ENCODE results near the gene MAP3K4. TPM values are rescaled to one million over a fixed set of nuclear protein-coding genes. Genes with fewer than 3 reads are reported as not detected.

Gene MAP3K4
- total RNA-seq, 1 experiment from 2014 or later = 54.3 TPM

- H4K8ac ChIP-seq (replicated peaks; ENCODE audit: insufficient read length, low read depth, low read length) = no peak overlapping the region
- H3K27me3 ChIP-seq (ENCODE audit: insufficient read depth, low read length) = no peaks in the 10 kb centered on the region
- no peak overlapping the region for H3K9ac ChIP-seq (ENCODE audit: extremely low read depth, insufficient read length, low read length)
- Mint-ChIP-seq H3K4me1 (no peaks in the 10 kb centered on the region), H3K27ac (no peak overlapping the region), H3K9me3 (peaks cover 0 to 3% of the 10 kb centered on the region in 2 experiments; a peak in 1 of 5 replicates), H3K27me3 (ENCODE audit: low read depth) (no peaks in the 10 kb centered on the region), H3K36me3 (ENCODE audit: insufficient read depth in 1 of 3, low read depth in 3 of 3) (no peaks in the 10 kb centered on the region; a peak in 1 of 7 replicates), H3K4me3 (no peak overlapping the region)
- H3K4ac ChIP-seq (ENCODE audit: low read depth, low read length) = no peak overlapping the region
- H2BK120ac ChIP-seq (ENCODE audit: low read depth, low read length, poor library complexity, severe bottlenecking) = no peak overlapping the region
- no peak overlapping the region for H2AFZ ChIP-seq (ENCODE audit: low read length)
- no peak overlapping the region for H2BK15ac ChIP-seq (ENCODE audit: low read depth, low read length)
- no peak overlapping the region for H3K27ac ChIP-seq (ENCODE audit: insufficient read length, low read depth, low read length)
- H4K5ac ChIP-seq (ENCODE audit: insufficient read length, low read depth, low read length) = no peak overlapping the region
- H2BK12ac ChIP-seq (ENCODE audit: insufficient read length, low read depth, low read length) = no peak overlapping the region
- no peak overlapping the region for H4K91ac ChIP-seq (ENCODE audit: insufficient read length, low read depth, low read length)
- H3K14ac ChIP-seq (ENCODE audit: insufficient read depth, low read length) = no peak overlapping the region
- H3K79me1 ChIP-seq (ENCODE audit: insufficient read depth, low read depth, low read length, poor library complexity, severe bottlenecking) = no peaks in the 10 kb centered on the region
- H3K4me2 ChIP-seq (ENCODE audit: insufficient read depth, insufficient read length, low read length) = no peak overlapping the region
- H3K18ac ChIP-seq (ENCODE audit: insufficient read length, low read depth, low read length) = no peak overlapping the region
- no peak overlapping the region for H3K23ac ChIP-seq (ENCODE audit: insufficient read length, low read depth, low read length)
- H2BK5ac ChIP-seq (ENCODE audit: insufficient read length, low read length) = no peak overlapping the region
- no peaks in the 10 kb centered on the region for H3K4me1 ChIP-seq (ENCODE audit: insufficient read depth, low read length)
- no peak for DNase-seq
- H3K23me2 ChIP-seq (ENCODE audit: insufficient read length, low read depth, low read length, poor library complexity, severe bottlenecking) = no peaks in the 10 kb centered on the region
- no peaks in the 10 kb centered on the region for H4K20me1 ChIP-seq (ENCODE audit: control insufficient read depth, insufficient read depth, insufficient read length)
- no peaks in the 10 kb centered on the region for H3K79me2 ChIP-seq (ENCODE audit: insufficient read depth, low read length)
- H3K56ac ChIP-seq (ENCODE audit: insufficient read length, low read depth, low read length) = no peak overlapping the region
- H2AK5ac ChIP-seq (ENCODE audit: insufficient read length, low read length) = no peak overlapping the region
- no peak for TF ChIP-seq CTCF (conservative IDR thresholded peaks at IDR 0.05)
- H2BK20ac ChIP-seq (ENCODE audit: low read depth, low read length, poor library complexity, severe bottlenecking) = no peak overlapping the region
- no peaks in the 10 kb centered on the region for H3K9me3 ChIP-seq (ENCODE audit: control insufficient read depth, low read depth, low read length)
- H3T11ph ChIP-seq (ENCODE audit: low read length) = no peak overlapping the region
- WGBS (ENCODE audit: extremely low coverage, insufficient read length, low lambda C conversion rate) = no CpG with 5 or more reads among the region's 5 CpGs
Observed at GRCh38 chr6:160965893-160966292, 25.7 kb upstream of the MAP3K4 start.
